AG04450 (cell line): ENCODE results near the gene EXOC6B. TPM values are rescaled to one million over a fixed set of nuclear protein-coding genes. Genes with fewer than 3 reads are reported as not detected.

Experiments used
- CTCF ChIA-PET: fragments of 300-600, 350-600 bp; formaldehyde crosslinking; extraction: SDS; loops from one replicate; lab custom pipeline; 2022; ENCODE audit warnings: antibody characterized with exemption, inconsistent platforms; lab: Charles Lee
- POLR2A ChIA-PET: fragments of 350-600 bp; formaldehyde crosslinking; extraction: SDS; loops from one replicate; lab custom pipeline; 2021; ENCODE audit warnings: antibody characterized with exemption, inconsistent platforms; lab: Yijun Ruan, JAX
- DNase-seq: peaks from one replicate; pipeline ENCODE4 v3.0.0-alpha.2; 2011; ENCODE audit warnings: low read depth, low spot score
- H3K27ac ChIP-seq: one replicate; pipeline ENCODE4 v1.5.1; 2012; ENCODE audit warnings: low read depth, low read length, control low read depth
- H3K27me3 ChIP-seq: one replicate; pipeline ENCODE4 v1.6.0; 2012; ENCODE audit warnings: low read length; ENCODE audit not compliant: control insufficient read depth, insufficient read depth
- H3K4me3 ChIP-seq: 2 replicates; pipeline ENCODE4 v1.5.1; 2011; ENCODE audit warnings: mild to moderate bottlenecking, low read depth, low read length, control low read depth
- H3K9me3 ChIP-seq: 2 replicates; pipeline ENCODE4 v1.5.1; 2012; ENCODE audit warnings: low read length; ENCODE audit not compliant: control insufficient read depth, insufficient read depth
- polyA plus RNA-seq: library from polyadenylated mRNA; depleted of rRNA; stranded (reverse); fragments of >200 nt; gene quantifications from 2 replicates; pipeline ENCODE4 v1.2.3, GENCODE V29; 2011
- TF ChIP-seq, protein P1 (sequence below): IDR thresholded peaks from 2 replicates; pipeline ENCODE4 v1.5.1; 2011; ENCODE audit warnings: low read depth, low read length, control low read depth, inconsistent platforms

The EXOC6B gene
- polyA plus RNA-seq, 1 experiment: 28.7 TPM

DNA sequence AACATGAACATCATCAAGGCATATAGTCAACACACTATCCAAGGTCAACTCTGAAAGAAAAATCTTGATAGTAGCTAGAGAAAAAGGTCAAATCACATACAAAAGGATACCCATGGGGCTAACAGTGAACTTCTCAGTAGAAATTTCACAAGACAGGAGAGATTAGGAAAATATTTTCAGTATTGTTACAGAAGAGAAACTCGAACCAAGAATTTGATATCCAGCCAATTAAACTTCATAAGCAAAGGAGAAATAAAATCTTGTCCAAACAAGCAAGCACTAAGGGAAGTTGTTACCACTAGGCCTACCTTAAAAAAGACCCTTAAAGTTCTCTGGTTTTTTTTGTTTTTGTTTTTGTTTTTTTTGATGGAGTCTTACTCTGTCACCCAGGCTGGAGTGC is 242.5 kb downstream of the EXOC6B start:
- ChIA-PET POLR2A (no interaction called here), CTCF (interaction anchor here (0.5 to 5.5 kb wide), 7 partner anchors 162 to 1151 kb away, joined by 3 to 44 read pairs (median 4); no protein-coding TSS in a partner anchor)
- H3K4me3 ChIP-seq: no peak overlapping the region
- H3K27me3 ChIP-seq: no peaks in the 10 kb centered on the region
- H3K27ac ChIP-seq: no peak overlapping the region
- TF ChIP-seq, protein P1, sequence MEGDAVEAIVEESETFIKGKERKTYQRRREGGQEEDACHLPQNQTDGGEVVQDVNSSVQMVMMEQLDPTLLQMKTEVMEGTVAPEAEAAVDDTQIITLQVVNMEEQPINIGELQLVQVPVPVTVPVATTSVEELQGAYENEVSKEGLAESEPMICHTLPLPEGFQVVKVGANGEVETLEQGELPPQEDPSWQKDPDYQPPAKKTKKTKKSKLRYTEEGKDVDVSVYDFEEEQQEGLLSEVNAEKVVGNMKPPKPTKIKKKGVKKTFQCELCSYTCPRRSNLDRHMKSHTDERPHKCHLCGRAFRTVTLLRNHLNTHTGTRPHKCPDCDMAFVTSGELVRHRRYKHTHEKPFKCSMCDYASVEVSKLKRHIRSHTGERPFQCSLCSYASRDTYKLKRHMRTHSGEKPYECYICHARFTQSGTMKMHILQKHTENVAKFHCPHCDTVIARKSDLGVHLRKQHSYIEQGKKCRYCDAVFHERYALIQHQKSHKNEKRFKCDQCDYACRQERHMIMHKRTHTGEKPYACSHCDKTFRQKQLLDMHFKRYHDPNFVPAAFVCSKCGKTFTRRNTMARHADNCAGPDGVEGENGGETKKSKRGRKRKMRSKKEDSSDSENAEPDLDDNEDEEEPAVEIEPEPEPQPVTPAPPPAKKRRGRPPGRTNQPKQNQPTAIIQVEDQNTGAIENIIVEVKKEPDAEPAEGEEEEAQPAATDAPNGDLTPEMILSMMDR: no peak
- no peak for DNase-seq
- H3K9me3 ChIP-seq: no peaks in the 10 kb centered on the region

- Histone ChIP-seq H3K4me3 (no peak overlapping the region), H3K9me3 (no peaks in the 10 kb centered on the region), H3K27ac (no peak overlapping the region), H3K27me3 (no peaks in the 10 kb centered on the region)
- DNase-seq: no peak
- ChIA-PET POLR2A (no interaction called here), CTCF (interaction anchor here (1.2 to 5.5 kb wide), 4 partner anchors 164 to 1052 kb away, joined by 3 to 44 read pairs (median 22); no protein-coding TSS in a partner anchor)
- TF ChIP-seq, protein P1: peak; percentile 16; the same call in 1 of the 2 replicates
Observed at GRCh38 chr2:72581560-72582181, 244.2 kb downstream of the EXOC6B start.

DNA sequence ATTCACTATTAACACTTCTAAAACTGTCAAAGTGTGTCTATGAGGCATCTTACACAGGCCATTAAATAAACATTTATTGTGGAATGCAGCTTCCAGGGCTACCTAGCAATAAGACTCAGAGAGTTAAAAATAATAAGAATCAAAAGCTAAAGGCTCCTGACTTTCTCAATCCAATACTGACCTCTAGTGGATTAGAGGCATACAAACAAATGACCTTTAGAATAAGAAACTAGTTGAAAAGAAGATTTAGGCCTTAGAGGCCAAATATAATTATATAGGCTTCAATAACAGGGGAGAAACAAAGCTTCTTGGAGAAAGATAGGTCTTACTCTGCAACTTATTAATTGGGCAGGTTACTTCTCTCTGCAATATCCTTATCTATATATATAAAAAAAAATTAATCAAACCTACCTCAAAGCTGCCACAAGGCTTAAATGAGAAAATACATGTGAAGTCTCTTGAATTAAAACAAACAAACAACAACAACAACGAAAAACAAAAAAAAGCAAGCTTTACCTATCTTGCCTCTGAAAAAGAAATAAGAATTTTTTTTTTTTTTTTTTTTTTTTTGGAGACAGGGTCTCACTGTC is 246.1 kb downstream of the EXOC6B start:
- no peak overlapping the region for H3K27ac ChIP-seq
- TF ChIP-seq, protein P1: peak; percentile 71
- no peak overlapping the region for H3K4me3 ChIP-seq
- CTCF ChIA-PET: interaction anchor here (0.6 to 5.5 kb wide), 65 partner anchors 8 to 1040 kb away, joined by 3 to 63 read pairs (median 4); no protein-coding TSS in a partner anchor
- no peaks in the 10 kb centered on the region for H3K27me3 ChIP-seq
- H3K9me3 ChIP-seq: no peaks in the 10 kb centered on the region
- POLR2A ChIA-PET: interaction anchor here (0.6 kb wide), 1 partner anchor 91 kb away, joined by 3 read pairs; no protein-coding TSS in a partner anchor
- peak; percentile 11 for DNase-seq

DNA sequence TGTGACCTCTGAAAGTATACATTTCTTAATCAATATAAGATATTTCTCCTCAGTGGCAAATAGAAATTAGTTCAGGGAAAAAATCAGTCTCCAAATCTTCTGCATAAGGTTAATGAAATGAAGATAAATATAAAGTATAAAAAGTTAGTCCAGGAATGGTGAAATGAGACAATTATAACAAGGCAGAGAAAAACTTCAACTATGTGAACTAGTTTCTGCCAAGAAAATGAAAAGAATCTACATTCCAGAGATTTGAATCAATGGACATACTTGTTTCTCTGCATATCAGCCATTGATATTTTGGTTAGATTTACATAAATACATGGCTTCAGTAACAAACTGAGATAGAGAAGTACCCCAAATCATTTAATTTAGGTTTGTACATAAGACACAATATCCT is 249.0 kb downstream of the EXOC6B start:
- no peak for DNase-seq
- Histone ChIP-seq H3K27me3 (no peaks in the 10 kb centered on the region), H3K27ac (no peak overlapping the region), H3K9me3 (no peaks in the 10 kb centered on the region), H3K4me3 (no peak overlapping the region)
- TF ChIP-seq, protein P1: no peak
- ChIA-PET CTCF (interaction anchor here (1.1 to 4.1 kb wide), 4 partner anchors 169 to 775 kb away, joined by 3 to 63 read pairs (median 6); no protein-coding TSS in a partner anchor), POLR2A (no interaction called here)

DNA sequence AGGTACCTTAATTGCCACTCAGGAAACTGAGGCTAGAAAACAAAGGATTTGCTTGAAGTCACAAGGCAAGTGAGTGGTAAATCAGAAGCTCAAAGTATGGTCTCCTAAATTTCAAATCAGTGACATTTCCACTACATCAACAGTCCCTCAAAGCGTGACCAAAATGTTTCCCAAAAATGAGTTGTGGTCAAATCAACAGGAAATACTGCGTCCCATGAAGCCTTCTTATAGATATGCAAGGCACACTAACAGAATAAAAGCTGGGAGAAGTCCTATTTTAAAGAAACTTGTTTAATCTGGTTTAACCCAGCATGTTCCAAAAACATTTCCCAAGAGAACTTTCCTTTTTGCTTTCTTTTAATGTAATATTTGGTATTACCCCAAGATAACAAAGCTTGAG is 249.4 kb downstream of the EXOC6B start:
- H3K27ac ChIP-seq: no peak overlapping the region
- H3K4me3 ChIP-seq: no peak overlapping the region
- ChIA-PET POLR2A (no interaction called here), CTCF (interaction anchor here (0.8 to 1.7 kb wide), 4 partner anchors 169 to 966 kb away, joined by 3 to 7 read pairs (median 4); no protein-coding TSS in a partner anchor)
- H3K27me3 ChIP-seq: no peaks in the 10 kb centered on the region
- TF ChIP-seq, protein P1: no peak
- H3K9me3 ChIP-seq: no peaks in the 10 kb centered on the region
- DNase-seq: no peak
